ENCODE data around the gene FAM162A.

The FAM162A gene

GRCh38 chr3:122383771-122384697 lies at the start of gene FAM162A:
Gene FAM162A, plus strand, starts transcription at chr3:122384182. Its CDS starts 84 bp downstream, at chr3:122384266.
- in situ Hi-C loops (cut with MboI; ENCODE audit: low sequenced_read_pairs, unreplicated experiment), result no loop called here
- peak; percentile 95 for DNase-seq (ENCODE audit: low spot score)
- TF ChIP-seq, protein P1, sequence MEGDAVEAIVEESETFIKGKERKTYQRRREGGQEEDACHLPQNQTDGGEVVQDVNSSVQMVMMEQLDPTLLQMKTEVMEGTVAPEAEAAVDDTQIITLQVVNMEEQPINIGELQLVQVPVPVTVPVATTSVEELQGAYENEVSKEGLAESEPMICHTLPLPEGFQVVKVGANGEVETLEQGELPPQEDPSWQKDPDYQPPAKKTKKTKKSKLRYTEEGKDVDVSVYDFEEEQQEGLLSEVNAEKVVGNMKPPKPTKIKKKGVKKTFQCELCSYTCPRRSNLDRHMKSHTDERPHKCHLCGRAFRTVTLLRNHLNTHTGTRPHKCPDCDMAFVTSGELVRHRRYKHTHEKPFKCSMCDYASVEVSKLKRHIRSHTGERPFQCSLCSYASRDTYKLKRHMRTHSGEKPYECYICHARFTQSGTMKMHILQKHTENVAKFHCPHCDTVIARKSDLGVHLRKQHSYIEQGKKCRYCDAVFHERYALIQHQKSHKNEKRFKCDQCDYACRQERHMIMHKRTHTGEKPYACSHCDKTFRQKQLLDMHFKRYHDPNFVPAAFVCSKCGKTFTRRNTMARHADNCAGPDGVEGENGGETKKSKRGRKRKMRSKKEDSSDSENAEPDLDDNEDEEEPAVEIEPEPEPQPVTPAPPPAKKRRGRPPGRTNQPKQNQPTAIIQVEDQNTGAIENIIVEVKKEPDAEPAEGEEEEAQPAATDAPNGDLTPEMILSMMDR (IDR thresholded peaks at IDR 0.05; ENCODE audit: borderline replicate concordance, control extremely low read depth, extremely low read depth, insufficient read depth, missing control alignments), result peak; percentile 85

DNA sequence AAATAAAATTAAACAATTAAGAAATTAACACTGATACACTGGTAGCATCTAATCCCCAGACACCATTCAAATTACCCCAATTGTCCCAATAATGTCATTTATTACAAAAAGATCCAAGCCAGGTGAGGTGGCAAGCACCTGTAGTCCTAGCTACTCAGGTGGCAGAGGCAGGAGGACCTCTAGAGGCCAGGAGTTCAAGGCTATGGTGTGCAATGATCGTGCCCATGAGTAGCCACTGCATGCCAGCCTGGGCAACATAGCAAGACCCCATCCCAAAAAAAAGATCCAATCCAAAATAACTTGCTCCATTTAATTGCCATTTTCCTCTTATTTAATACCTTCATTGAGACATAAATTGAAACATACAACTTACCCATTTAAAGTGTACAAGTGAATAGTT lies 41.2 kb upstream of the FAM162A start:
- TF ChIP-seq, protein P1 (IDR thresholded peaks at IDR 0.05; ENCODE audit: borderline replicate concordance, control extremely low read depth, extremely low read depth, insufficient read depth, missing control alignments), result no peak
- no peak for DNase-seq (ENCODE audit: low spot score)
- in situ Hi-C loops (cut with MboI; ENCODE audit: low sequenced_read_pairs, unreplicated experiment), result no loop called here

- TF ChIP-seq, protein P1 (IDR thresholded peaks at IDR 0.05; ENCODE audit: borderline replicate concordance, control extremely low read depth, extremely low read depth, insufficient read depth, missing control alignments), result no peak
- in situ Hi-C loops (cut with MboI; ENCODE audit: low sequenced_read_pairs, unreplicated experiment), result no loop called here
- DNase-seq (ENCODE audit: low spot score), result no peak
Observed at GRCh38 chr3:122343654-122344053, 40.3 kb upstream of the FAM162A start.

- in situ Hi-C loops (cut with MboI; ENCODE audit: low sequenced_read_pairs, unreplicated experiment), result no loop called here
Observed at GRCh38 chr3:122349171-122349570, 34.8 kb upstream of the FAM162A start.

DNA sequence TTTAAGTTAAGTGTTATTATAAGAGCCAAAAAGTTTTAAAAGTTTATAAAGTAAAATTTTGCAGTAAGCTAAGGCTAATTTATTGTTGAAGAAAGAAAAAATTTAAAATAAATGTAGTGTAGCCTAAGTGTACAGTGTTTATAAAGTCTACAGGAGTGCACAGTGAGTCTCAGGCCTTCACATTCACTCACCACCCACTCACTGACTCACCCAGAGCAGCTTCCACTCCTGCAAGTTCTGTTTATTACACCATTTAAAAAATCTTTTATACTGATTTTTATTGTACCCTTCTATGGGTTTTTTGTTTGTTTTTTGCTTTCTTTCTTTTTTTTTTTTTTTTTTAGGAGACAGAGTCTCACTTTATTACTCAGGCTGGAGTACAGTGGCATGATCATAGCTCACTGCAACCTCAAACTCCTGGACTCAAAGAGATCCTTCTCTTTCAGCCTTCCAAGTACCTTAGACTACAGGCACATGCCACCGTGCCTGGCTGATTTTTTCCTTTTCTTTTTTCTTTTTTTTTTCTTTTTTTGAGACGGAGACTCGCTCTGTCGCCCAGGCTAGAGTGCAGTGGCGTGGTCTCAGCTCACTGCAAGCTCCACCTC lies 33.1 kb upstream of the FAM162A start:
- DNase-seq (ENCODE audit: low spot score), result no peak
- TF ChIP-seq, protein P1 (IDR thresholded peaks at IDR 0.05; ENCODE audit: borderline replicate concordance, control extremely low read depth, extremely low read depth, insufficient read depth, missing control alignments), result no peak
- in situ Hi-C loops (cut with MboI; ENCODE audit: low sequenced_read_pairs, unreplicated experiment), result no loop called here

More at GRCh38 chr3:122349171-122349570, 34.8 kb upstream of the FAM162A start:
- TF ChIP-seq, protein P1 (IDR thresholded peaks at IDR 0.05; ENCODE audit: borderline replicate concordance, control extremely low read depth, extremely low read depth, insufficient read depth, missing control alignments), result no peak
- DNase-seq (ENCODE audit: low spot score), result no peak

GRCh38 chr3:122351612-122352011 lies 32.4 kb upstream of the FAM162A start:
- DNase-seq (ENCODE audit: low spot score), result no peak
- in situ Hi-C loops (cut with MboI; ENCODE audit: low sequenced_read_pairs, unreplicated experiment), result no loop called here
- TF ChIP-seq, protein P1 (IDR thresholded peaks at IDR 0.05; ENCODE audit: borderline replicate concordance, control extremely low read depth, extremely low read depth, insufficient read depth, missing control alignments), result no peak
